Measurements from ENCODE around the gene CUL5. TPM values are rescaled to one million over a fixed set of nuclear protein-coding genes. Genes with fewer than 3 reads are reported as not detected.

The CUL5 gene
- total and polyA plus RNA-seq, 2 donors from 2014 or later, result 9.4 to 38.9 TPM

DNA sequence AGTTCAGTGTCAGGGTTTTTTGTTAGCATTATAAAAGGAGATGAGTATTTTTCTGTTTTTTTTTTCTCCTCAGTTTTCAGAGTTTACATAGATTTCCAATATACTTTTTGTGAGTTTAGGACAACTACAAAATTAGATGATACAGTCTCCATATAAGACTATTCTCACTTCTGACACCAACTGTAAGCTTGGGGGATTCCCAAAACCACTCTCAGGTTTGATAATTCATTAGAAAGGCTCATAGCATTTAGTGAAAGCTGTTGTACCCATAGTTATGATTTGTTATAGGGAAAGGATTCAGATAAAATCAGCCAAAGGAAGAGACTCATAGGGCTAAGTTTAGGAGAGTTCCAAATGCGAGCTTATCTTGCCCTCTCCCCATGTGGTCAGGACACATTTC is 24.1 kb downstream of the CUL5 start:
- Histone ChIP-seq H3K4me1 (ENCODE audit: control insufficient read depth in 2 of 3, insufficient read depth in 2 of 3, low read depth in 1 of 3, low read length in 3 of 3) (peaks cover 0 to 6% (median 0%) of the 10 kb centered on the region in 3 donors), H3K27me3 (ENCODE audit: control insufficient read depth, insufficient read depth, low read length) (no peaks in the 10 kb centered on the region), H3K4me3 (ENCODE audit: low read length in 3 of 3) (no peak overlapping the region), H3K9ac (ENCODE audit: low read length in 3 of 3) (no peak overlapping the region), H3K27ac (ENCODE audit: low read depth in 2 of 2, low read length in 2 of 2) (no peak overlapping the region), H3K9me3 (ENCODE audit: control insufficient read depth in 2 of 3, insufficient read depth in 1 of 3, low read length in 3 of 3) (no peaks in the 10 kb centered on the region), H3K36me3 (ENCODE audit: control insufficient read depth in 2 of 3, insufficient read depth in 3 of 3, low read length in 3 of 3) (peaks cover 0 to 12% (median 7%) of the 10 kb centered on the region in 3 donors)
- TF ChIP-seq, protein P1, sequence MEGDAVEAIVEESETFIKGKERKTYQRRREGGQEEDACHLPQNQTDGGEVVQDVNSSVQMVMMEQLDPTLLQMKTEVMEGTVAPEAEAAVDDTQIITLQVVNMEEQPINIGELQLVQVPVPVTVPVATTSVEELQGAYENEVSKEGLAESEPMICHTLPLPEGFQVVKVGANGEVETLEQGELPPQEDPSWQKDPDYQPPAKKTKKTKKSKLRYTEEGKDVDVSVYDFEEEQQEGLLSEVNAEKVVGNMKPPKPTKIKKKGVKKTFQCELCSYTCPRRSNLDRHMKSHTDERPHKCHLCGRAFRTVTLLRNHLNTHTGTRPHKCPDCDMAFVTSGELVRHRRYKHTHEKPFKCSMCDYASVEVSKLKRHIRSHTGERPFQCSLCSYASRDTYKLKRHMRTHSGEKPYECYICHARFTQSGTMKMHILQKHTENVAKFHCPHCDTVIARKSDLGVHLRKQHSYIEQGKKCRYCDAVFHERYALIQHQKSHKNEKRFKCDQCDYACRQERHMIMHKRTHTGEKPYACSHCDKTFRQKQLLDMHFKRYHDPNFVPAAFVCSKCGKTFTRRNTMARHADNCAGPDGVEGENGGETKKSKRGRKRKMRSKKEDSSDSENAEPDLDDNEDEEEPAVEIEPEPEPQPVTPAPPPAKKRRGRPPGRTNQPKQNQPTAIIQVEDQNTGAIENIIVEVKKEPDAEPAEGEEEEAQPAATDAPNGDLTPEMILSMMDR (IDR thresholded peaks at IDR 0.05; ENCODE audit: borderline replicate concordance, extremely low read depth, insufficient read depth), result no peak
- DNase-seq, result no peak
- intact Hi-C loops (cut with DNase I), result no loop called here
- no peak for FAIRE-seq

DNA sequence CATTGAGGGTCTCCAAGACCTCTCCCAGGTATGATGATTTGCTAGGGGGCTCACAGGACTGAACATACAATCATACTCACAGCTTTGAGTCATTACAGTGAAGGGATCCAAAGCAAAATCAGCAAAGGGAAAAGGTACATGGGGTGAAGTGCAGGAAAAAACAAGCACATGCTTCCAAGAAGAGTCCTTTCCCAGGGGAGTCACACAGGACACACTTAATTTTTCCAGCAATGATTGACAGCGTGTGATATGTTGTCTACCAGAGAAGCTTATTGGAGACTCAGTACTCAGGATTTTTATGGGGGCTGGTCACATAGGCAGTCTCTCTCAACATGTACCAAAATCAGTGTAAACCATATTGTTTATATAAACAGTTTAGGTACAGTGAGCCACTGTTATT is 25.3 kb downstream of the CUL5 start:
- DNase-seq, result no peak
- Histone ChIP-seq H3K36me3 (ENCODE audit: control insufficient read depth in 2 of 3, insufficient read depth in 3 of 3, low read length in 3 of 3) (peaks cover 0 to 13% (median 7%) of the 10 kb centered on the region in 3 donors), H3K4me1 (ENCODE audit: control insufficient read depth in 2 of 3, insufficient read depth in 2 of 3, low read depth in 1 of 3, low read length in 3 of 3) (peaks cover 0 to 3% (median 0%) of the 10 kb centered on the region in 3 donors), H3K4me3 (ENCODE audit: low read length in 3 of 3) (no peak overlapping the region), H3K9ac (ENCODE audit: low read length in 3 of 3) (no peak overlapping the region), H3K27ac (ENCODE audit: low read depth in 2 of 2, low read length in 2 of 2) (no peak overlapping the region), H3K9me3 (ENCODE audit: control insufficient read depth in 2 of 3, insufficient read depth in 1 of 3, low read length in 3 of 3) (no peaks in the 10 kb centered on the region), H3K27me3 (ENCODE audit: control insufficient read depth, insufficient read depth, low read length) (no peaks in the 10 kb centered on the region)
- TF ChIP-seq, protein P1 (IDR thresholded peaks at IDR 0.05; ENCODE audit: borderline replicate concordance, extremely low read depth, insufficient read depth), result no peak
- intact Hi-C loops (cut with DNase I), result no loop called here
- no peak for FAIRE-seq

DNA sequence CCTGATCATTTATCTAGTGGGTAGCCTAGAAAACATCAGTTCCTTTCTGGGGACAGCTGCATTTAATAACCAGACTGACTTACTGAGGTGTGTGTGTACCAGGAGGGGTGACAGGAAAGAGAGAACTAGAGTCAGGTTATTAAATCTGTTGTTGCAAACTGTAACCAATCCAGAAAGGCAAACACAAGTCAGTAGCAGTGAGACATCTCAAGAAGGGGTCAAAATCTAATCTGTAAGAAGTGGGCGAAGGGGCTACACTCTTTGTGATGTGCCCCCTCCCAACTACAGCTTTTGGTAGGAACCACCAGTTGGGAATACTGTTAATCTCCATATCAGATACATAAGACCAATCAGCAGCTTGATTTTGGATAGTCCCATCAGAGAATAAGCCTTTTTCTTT is 26.3 kb downstream of the CUL5 start:
- no peaks in the 10 kb centered on the region for H3K4me1 ChIP-seq (ENCODE audit: control insufficient read depth in 2 of 3, insufficient read depth in 2 of 3, low read depth in 1 of 3, low read length in 3 of 3)
- no peaks in the 10 kb centered on the region for H3K9me3 ChIP-seq (ENCODE audit: control insufficient read depth in 2 of 3, insufficient read depth in 1 of 3, low read length in 3 of 3)
- no peaks in the 10 kb centered on the region for H3K27me3 ChIP-seq (ENCODE audit: control insufficient read depth, insufficient read depth, low read length)
- no peak overlapping the region for H3K27ac ChIP-seq (ENCODE audit: low read depth in 2 of 2, low read length in 2 of 2)
- no peak overlapping the region for H3K9ac ChIP-seq (ENCODE audit: low read length in 3 of 3)
- intact Hi-C loops (cut with DNase I), result no loop called here
- no peak for FAIRE-seq
- H3K4me3 ChIP-seq (ENCODE audit: low read length in 3 of 3), result no peak overlapping the region
- H3K36me3 ChIP-seq (ENCODE audit: control insufficient read depth in 2 of 3, insufficient read depth in 3 of 3, low read length in 3 of 3), result peaks cover 0 to 13% (median 7%) of the 10 kb centered on the region in 3 donors
- no peak for DNase-seq
- TF ChIP-seq, protein P1 (IDR thresholded peaks at IDR 0.05; ENCODE audit: borderline replicate concordance, extremely low read depth, insufficient read depth), result no peak

DNA sequence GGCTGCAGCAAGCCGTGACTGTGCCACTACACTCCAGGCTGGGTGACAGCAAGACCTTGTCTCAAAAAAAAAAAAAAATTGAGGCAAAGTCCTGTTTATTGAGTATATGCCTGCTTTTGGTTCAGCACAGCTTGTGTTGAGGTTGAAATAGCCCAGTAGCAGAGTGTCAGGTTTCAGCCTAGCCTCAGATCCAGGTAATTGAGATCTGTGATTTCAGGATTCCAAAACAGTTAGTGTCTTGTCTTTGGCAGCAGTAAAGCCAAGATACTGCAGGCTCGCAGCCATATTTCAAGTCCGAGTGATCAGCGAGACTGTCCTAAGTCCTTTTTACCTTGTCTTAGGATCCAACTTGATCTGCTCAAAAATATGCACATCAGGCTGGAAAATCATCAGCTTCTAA is 27.0 kb downstream of the CUL5 start:
- Histone ChIP-seq H3K4me1 (ENCODE audit: control insufficient read depth in 2 of 3, insufficient read depth in 2 of 3, low read depth in 1 of 3, low read length in 3 of 3) (no peaks in the 10 kb centered on the region), H3K9ac (ENCODE audit: low read length in 3 of 3) (no peak overlapping the region), H3K36me3 (ENCODE audit: control insufficient read depth in 2 of 3, insufficient read depth in 3 of 3, low read length in 3 of 3) (peaks cover 0 to 13% (median 7%) of the 10 kb centered on the region in 3 donors), H3K9me3 (ENCODE audit: control insufficient read depth in 2 of 3, insufficient read depth in 1 of 3, low read length in 3 of 3) (no peaks in the 10 kb centered on the region), H3K4me3 (ENCODE audit: low read length in 3 of 3) (no peak overlapping the region), H3K27me3 (ENCODE audit: control insufficient read depth, insufficient read depth, low read length) (no peaks in the 10 kb centered on the region), H3K27ac (ENCODE audit: low read depth in 2 of 2, low read length in 2 of 2) (no peak overlapping the region)
- intact Hi-C loops (cut with DNase I), result no loop called here
- DNase-seq, result peak in 3 of 5 donors; percentile 20 to 35 (median 32)
- FAIRE-seq, result no peak
- TF ChIP-seq, protein P1 (IDR thresholded peaks at IDR 0.05; ENCODE audit: borderline replicate concordance, extremely low read depth, insufficient read depth), result no peak

Data from kidney (tissue), 14 donors.